Measurements from ENCODE around the gene KLF3.

Gene KLF3

DNA sequence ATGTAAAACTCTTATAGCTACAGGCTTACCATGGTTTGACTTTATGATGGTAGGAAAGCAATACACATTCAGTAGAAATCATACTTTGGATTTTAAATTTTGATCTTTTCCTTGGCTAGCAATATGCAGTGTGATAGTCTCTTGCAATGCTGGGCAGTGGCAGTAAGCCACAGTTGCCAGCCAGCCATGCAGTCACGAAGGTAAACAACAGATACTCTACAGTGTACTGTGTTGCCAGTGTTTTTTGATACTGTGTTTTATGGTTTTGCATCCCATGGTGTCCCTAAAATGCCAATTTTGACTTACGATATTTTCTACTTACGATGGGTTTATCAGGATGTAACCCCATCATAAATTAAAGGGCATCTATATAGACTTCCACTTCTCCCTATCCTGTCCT is 24.8 kb upstream of the KLF3 start:
- H3K79me1 ChIP-seq (replicated peaks; ENCODE audit: low read length, poor library complexity, severe bottlenecking) = no peaks in the 10 kb centered on the region
- no peak overlapping the region for H3K4ac ChIP-seq (ENCODE audit: low read depth in 1 of 2, low read length in 2 of 2)
- no peak overlapping the region for H2BK120ac ChIP-seq (ENCODE audit: low read depth, low read length)
- no peak overlapping the region for H2AFZ ChIP-seq (ENCODE audit: low read depth, low read length)
- no peak overlapping the region for H3K9ac ChIP-seq (ENCODE audit: low read length)
- no peak overlapping the region for H3K14ac ChIP-seq (ENCODE audit: low read length in 2 of 2)
- H4K91ac ChIP-seq (ENCODE audit: low read length) = no peak overlapping the region
- no peak overlapping the region for H3K27ac ChIP-seq (ENCODE audit: low read length, poor library complexity, severe bottlenecking)
- no peak for DNase-seq
- H2BK5ac ChIP-seq (ENCODE audit: low read depth, low read length, poor library complexity, severe bottlenecking) = no peak overlapping the region
- H4K8ac ChIP-seq (ENCODE audit: low read length) = no peak overlapping the region
- no peak overlapping the region for H3K23ac ChIP-seq (ENCODE audit: low read length in 2 of 2)
- H3K4me2 ChIP-seq (ENCODE audit: low read length, poor library complexity, severe bottlenecking) = no peak overlapping the region
- H3K4me1 ChIP-seq (ENCODE audit: control insufficient read depth, insufficient read depth, low read depth, low read length) = no peaks in the 10 kb centered on the region
- H3K18ac ChIP-seq (ENCODE audit: low read depth in 1 of 2, low read length in 2 of 2) = no peak overlapping the region
- H2BK15ac ChIP-seq (ENCODE audit: low read depth, poor library complexity, severe bottlenecking) = no peak overlapping the region
- WGBS = 87% methylated on average over 2 of the region's 3 CpGs
- no peak overlapping the region for H2AK5ac ChIP-seq (ENCODE audit: low read length, severe bottlenecking)
- H3K4me3 ChIP-seq (ENCODE audit: insufficient read depth in 1 of 2, low read depth in 1 of 2, low read length in 2 of 2) = no peak overlapping the region
- no peaks in the 10 kb centered on the region for H3K9me3 ChIP-seq (ENCODE audit: control insufficient read depth, low read length)
- H2BK12ac ChIP-seq (ENCODE audit: low read length in 2 of 2) = no peak overlapping the region
- H3K36me3 ChIP-seq (ENCODE audit: control insufficient read depth in 1 of 2, insufficient read depth in 2 of 2, low read depth in 1 of 2, low read length in 2 of 2) = no peaks in the 10 kb centered on the region
- no peaks in the 10 kb centered on the region for H3K27me3 ChIP-seq (ENCODE audit: control insufficient read depth in 1 of 2, insufficient read depth in 1 of 2, low read length in 2 of 2)

DNA sequence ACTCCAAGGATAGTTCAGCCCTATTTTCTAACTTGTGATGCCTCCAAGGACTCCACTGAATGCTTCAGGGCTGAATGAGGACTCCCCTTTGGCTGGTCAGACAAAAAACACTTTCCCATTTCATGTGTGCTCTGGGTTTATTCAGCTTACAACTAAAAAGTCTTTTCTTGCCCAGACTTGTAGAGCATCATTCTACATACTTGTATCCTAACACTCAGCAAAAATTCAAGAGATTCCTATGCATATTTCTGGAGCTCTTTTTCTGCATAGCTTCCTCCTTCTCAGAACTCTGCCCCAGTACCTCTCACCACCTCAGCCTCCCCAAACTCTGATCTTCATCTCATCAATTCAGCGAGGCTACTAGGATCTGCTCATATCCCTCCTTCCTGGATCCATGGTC is 22.2 kb upstream of the KLF3 start:
- no peaks in the 10 kb centered on the region for H3K27me3 ChIP-seq (ENCODE audit: control insufficient read depth in 1 of 2, insufficient read depth in 1 of 2, low read length in 2 of 2)
- H2BK15ac ChIP-seq (ENCODE audit: low read depth, poor library complexity, severe bottlenecking) = no peak overlapping the region
- no peak overlapping the region for H2AFZ ChIP-seq (ENCODE audit: low read depth, low read length)
- H3K9ac ChIP-seq (ENCODE audit: low read length) = no peak overlapping the region
- H2BK5ac ChIP-seq (ENCODE audit: low read depth, low read length, poor library complexity, severe bottlenecking) = no peak overlapping the region
- H3K4me1 ChIP-seq (ENCODE audit: control insufficient read depth, insufficient read depth, low read depth, low read length) = no peaks in the 10 kb centered on the region
- no peak overlapping the region for H4K91ac ChIP-seq (ENCODE audit: low read length)
- H3K14ac ChIP-seq (ENCODE audit: low read length in 2 of 2) = no peak overlapping the region
- no peak overlapping the region for H4K8ac ChIP-seq (ENCODE audit: low read length)
- no peak overlapping the region for H2BK120ac ChIP-seq (ENCODE audit: low read depth, low read length)
- no peak overlapping the region for H3K4ac ChIP-seq (ENCODE audit: low read depth in 1 of 2, low read length in 2 of 2)
- no peak overlapping the region for H3K4me2 ChIP-seq (ENCODE audit: low read length, poor library complexity, severe bottlenecking)
- no peak for DNase-seq
- no peak overlapping the region for H3K23ac ChIP-seq (ENCODE audit: low read length in 2 of 2)
- no peaks in the 10 kb centered on the region for H3K9me3 ChIP-seq (ENCODE audit: control insufficient read depth, low read length)
- H3K79me1 ChIP-seq (replicated peaks; ENCODE audit: low read length, poor library complexity, severe bottlenecking) = no peaks in the 10 kb centered on the region
- H3K18ac ChIP-seq (ENCODE audit: low read depth in 1 of 2, low read length in 2 of 2) = no peak overlapping the region
- H3K4me3 ChIP-seq (ENCODE audit: insufficient read depth in 1 of 2, low read depth in 1 of 2, low read length in 2 of 2) = no peak overlapping the region
- H3K27ac ChIP-seq (ENCODE audit: low read length, poor library complexity, severe bottlenecking) = no peak overlapping the region
- WGBS = 96% methylated on average over 1 of the region's 1 CpG
- no peaks in the 10 kb centered on the region for H3K36me3 ChIP-seq (ENCODE audit: control insufficient read depth in 1 of 2, insufficient read depth in 2 of 2, low read depth in 1 of 2, low read length in 2 of 2)
- H2BK12ac ChIP-seq (ENCODE audit: low read length in 2 of 2) = no peak overlapping the region
- no peak overlapping the region for H2AK5ac ChIP-seq (ENCODE audit: low read length, severe bottlenecking)

DNA sequence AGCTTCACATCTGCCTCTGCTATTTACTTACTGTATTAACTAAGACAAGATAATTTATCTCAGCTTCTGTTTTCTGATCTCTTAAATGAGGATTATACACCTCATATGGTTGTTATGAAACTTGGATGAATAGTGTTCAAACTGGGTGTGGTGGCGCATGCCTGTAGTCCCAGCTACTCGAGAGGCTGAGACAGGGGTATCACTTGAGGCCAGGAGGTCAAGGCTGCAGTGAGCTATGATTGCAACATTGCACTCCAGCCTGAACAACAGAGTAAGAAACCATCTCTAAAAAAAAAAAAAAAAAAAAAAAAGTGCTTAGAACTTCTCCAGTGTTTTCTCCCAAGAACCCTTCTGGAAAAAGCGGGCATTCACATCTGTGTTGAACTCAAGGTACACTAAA is 19.8 kb upstream of the KLF3 start:
- H2BK5ac ChIP-seq (ENCODE audit: low read depth, low read length, poor library complexity, severe bottlenecking) = no peak overlapping the region
- H3K23ac ChIP-seq (ENCODE audit: low read length in 2 of 2) = no peak overlapping the region

GRCh38 chr4:38647101-38647819 is 16.7 kb upstream of the KLF3 start:
- H3K23ac ChIP-seq (ENCODE audit: low read length in 2 of 2) = no peak overlapping the region
- H3K4me3 ChIP-seq (ENCODE audit: insufficient read depth in 1 of 2, low read depth in 1 of 2, low read length in 2 of 2) = no peak overlapping the region
- no peak overlapping the region for H2BK12ac ChIP-seq (ENCODE audit: low read length in 2 of 2)
- H3K27ac ChIP-seq (ENCODE audit: low read length, poor library complexity, severe bottlenecking) = no peak overlapping the region
- H3K18ac ChIP-seq (ENCODE audit: low read depth in 1 of 2, low read length in 2 of 2) = no peak overlapping the region
- no peak overlapping the region for H3K4ac ChIP-seq (ENCODE audit: low read depth in 1 of 2, low read length in 2 of 2)
- H2BK15ac ChIP-seq (ENCODE audit: low read depth, poor library complexity, severe bottlenecking) = no peak overlapping the region
- H2AK5ac ChIP-seq (ENCODE audit: low read length, severe bottlenecking) = no peak overlapping the region
- H3K79me1 ChIP-seq (replicated peaks; ENCODE audit: low read length, poor library complexity, severe bottlenecking) = no peaks in the 10 kb centered on the region
- H4K91ac ChIP-seq (ENCODE audit: low read length) = no peak overlapping the region
- no peaks in the 10 kb centered on the region for H3K27me3 ChIP-seq (ENCODE audit: control insufficient read depth in 1 of 2, insufficient read depth in 1 of 2, low read length in 2 of 2)
- no peak overlapping the region for H2BK120ac ChIP-seq (ENCODE audit: low read depth, low read length)
- H2AFZ ChIP-seq (ENCODE audit: low read depth, low read length) = no peak overlapping the region
- DNase-seq = no peak
- no peak overlapping the region for H3K9ac ChIP-seq (ENCODE audit: low read length)
- no peak overlapping the region for H4K8ac ChIP-seq (ENCODE audit: low read length)
- 100% methylated on average over 2 of the region's 2 CpGs for WGBS
- no peaks in the 10 kb centered on the region for H3K4me1 ChIP-seq (ENCODE audit: control insufficient read depth, insufficient read depth, low read depth, low read length)
- no peak overlapping the region for H3K14ac ChIP-seq (ENCODE audit: low read length in 2 of 2)
- no peak overlapping the region for H2BK5ac ChIP-seq (ENCODE audit: low read depth, low read length, poor library complexity, severe bottlenecking)
- no peaks in the 10 kb centered on the region for H3K9me3 ChIP-seq (ENCODE audit: control insufficient read depth, low read length)
- H3K36me3 ChIP-seq (ENCODE audit: control insufficient read depth in 1 of 2, insufficient read depth in 2 of 2, low read depth in 1 of 2, low read length in 2 of 2) = no peaks in the 10 kb centered on the region
- no peak overlapping the region for H3K4me2 ChIP-seq (ENCODE audit: low read length, poor library complexity, severe bottlenecking)

More for the DNA sequence above, 19.8 kb upstream of the KLF3 start:
- no peaks in the 10 kb centered on the region for H3K27me3 ChIP-seq (ENCODE audit: control insufficient read depth in 1 of 2, insufficient read depth in 1 of 2, low read length in 2 of 2)
- no peak overlapping the region for H3K4ac ChIP-seq (ENCODE audit: low read depth in 1 of 2, low read length in 2 of 2)
- H3K4me2 ChIP-seq (ENCODE audit: low read length, poor library complexity, severe bottlenecking) = no peak overlapping the region
- no peaks in the 10 kb centered on the region for H3K9me3 ChIP-seq (ENCODE audit: control insufficient read depth, low read length)
- H3K27ac ChIP-seq (ENCODE audit: low read length, poor library complexity, severe bottlenecking) = no peak overlapping the region
- no peak overlapping the region for H2AK5ac ChIP-seq (ENCODE audit: low read length, severe bottlenecking)
- H3K36me3 ChIP-seq (ENCODE audit: control insufficient read depth in 1 of 2, insufficient read depth in 2 of 2, low read depth in 1 of 2, low read length in 2 of 2) = no peaks in the 10 kb centered on the region
- no peaks in the 10 kb centered on the region for H3K4me1 ChIP-seq (ENCODE audit: control insufficient read depth, insufficient read depth, low read depth, low read length)
- no peak overlapping the region for H3K4me3 ChIP-seq (ENCODE audit: insufficient read depth in 1 of 2, low read depth in 1 of 2, low read length in 2 of 2)
- H2BK15ac ChIP-seq (ENCODE audit: low read depth, poor library complexity, severe bottlenecking) = no peak overlapping the region
- H2BK12ac ChIP-seq (ENCODE audit: low read length in 2 of 2) = no peak overlapping the region
- H3K14ac ChIP-seq (ENCODE audit: low read length in 2 of 2) = no peak overlapping the region
- H3K9ac ChIP-seq (ENCODE audit: low read length) = no peak overlapping the region
- WGBS = 92% methylated on average over 3 of the region's 3 CpGs
- no peak overlapping the region for H4K91ac ChIP-seq (ENCODE audit: low read length)
- DNase-seq = no peak
- no peak overlapping the region for H3K18ac ChIP-seq (ENCODE audit: low read depth in 1 of 2, low read length in 2 of 2)
- H4K8ac ChIP-seq (ENCODE audit: low read length) = no peak overlapping the region
- H2AFZ ChIP-seq (ENCODE audit: low read depth, low read length) = no peak overlapping the region
- H2BK120ac ChIP-seq (ENCODE audit: low read depth, low read length) = no peak overlapping the region
- H3K79me1 ChIP-seq (replicated peaks; ENCODE audit: low read length, poor library complexity, severe bottlenecking) = no peaks in the 10 kb centered on the region

Data from mesenchymal stem cell (in vitro differentiated cells and primary cell).